ENCODE measurements around the gene EXOC6B.

The EXOC6B gene

GRCh38 chr2:72145289-72145657 is 680.6 kb downstream of the EXOC6B start:
- no peak for DNase-seq (ENCODE audit: low read depth in 2 of 2)

GRCh38 chr2:72144632-72145288 is 681.1 kb downstream of the EXOC6B start:
- no peak for DNase-seq (ENCODE audit: low read depth in 2 of 2)

GRCh38 chr2:72144274-72144631 is 681.6 kb downstream of the EXOC6B start:
- no peak for DNase-seq (ENCODE audit: low read depth in 2 of 2)

- no peak for DNase-seq (ENCODE audit: low read depth in 2 of 2)
Observed at GRCh38 chr2:72143441-72144273, 682.2 kb downstream of the EXOC6B start.

GRCh38 chr2:72142570-72143440 is 683.0 kb downstream of the EXOC6B start:
- DNase-seq (ENCODE audit: low read depth in 2 of 2), result no peak

- no peak for DNase-seq (ENCODE audit: low read depth in 2 of 2)
Observed at GRCh38 chr2:72141881-72142451, 683.9 kb downstream of the EXOC6B start.

GRCh38 chr2:72141032-72141645 is 684.7 kb downstream of the EXOC6B start:
- no peak for DNase-seq (ENCODE audit: low read depth in 2 of 2)

- no peak for DNase-seq (ENCODE audit: low read depth in 2 of 2)
Observed at GRCh38 chr2:72140621-72140960, 685.2 kb downstream of the EXOC6B start.

GRCh38 chr2:72139874-72140620 is 685.8 kb downstream of the EXOC6B start:
- DNase-seq (ENCODE audit: low read depth in 2 of 2), result no peak

- DNase-seq (ENCODE audit: low read depth in 2 of 2), result no peak
Observed at GRCh38 chr2:72139471-72139873, 686.4 kb downstream of the EXOC6B start.

GRCh38 chr2:72138921-72139381 is 686.9 kb downstream of the EXOC6B start:
- DNase-seq (ENCODE audit: low read depth in 2 of 2), result no peak

GRCh38 chr2:72138011-72138881 is 687.6 kb downstream of the EXOC6B start:
- DNase-seq (ENCODE audit: low read depth in 2 of 2), result no peak

- peak; percentile 14 to 43 for DNase-seq (ENCODE audit: low read depth in 2 of 2)
Observed at GRCh38 chr2:72137498-72138010, 688.3 kb downstream of the EXOC6B start.

- no peak for DNase-seq (ENCODE audit: low read depth in 2 of 2)
Observed at GRCh38 chr2:72136933-72137497, 688.8 kb downstream of the EXOC6B start.

- DNase-seq (ENCODE audit: low read depth in 2 of 2), result no peak
Observed at GRCh38 chr2:72136331-72136730, 689.5 kb downstream of the EXOC6B start.

- DNase-seq (ENCODE audit: low read depth in 2 of 2), result no peak
Observed at GRCh38 chr2:72135921-72136320, 689.9 kb downstream of the EXOC6B start.

- no peak for DNase-seq (ENCODE audit: low read depth in 2 of 2)
Observed at GRCh38 chr2:72134997-72135800, 690.6 kb downstream of the EXOC6B start.

- DNase-seq (ENCODE audit: low read depth in 2 of 2), result no peak
Observed at GRCh38 chr2:72134408-72134996, 691.3 kb downstream of the EXOC6B start.
